ENCODE results near the gene CTPS1. TPM values are rescaled to one million over a fixed set of nuclear protein-coding genes. Genes with fewer than 3 reads are reported as not detected.

The CTPS1 gene
- total RNA-seq, 1 donor from 2014 or later: 25.6 TPM

DNA sequence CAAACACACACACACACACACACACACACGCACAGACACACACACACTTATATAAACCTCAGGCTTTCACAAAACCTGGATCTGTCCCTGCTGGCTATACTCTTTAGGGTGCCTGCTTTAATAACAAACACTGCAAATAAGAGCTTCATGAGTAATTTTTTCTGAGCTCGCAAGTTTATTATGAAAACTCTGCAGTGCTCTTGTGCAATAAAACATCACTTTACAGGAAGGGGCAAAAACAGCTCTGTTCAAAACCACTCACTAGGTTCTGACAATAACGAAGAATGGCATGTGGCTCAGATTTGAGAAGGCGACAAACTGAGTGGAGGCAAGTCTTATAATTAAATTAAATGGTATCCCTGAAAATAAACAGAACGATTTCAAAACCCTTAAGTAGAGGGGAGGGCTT, 42.6 kb upstream of the CTPS1 start:
- H3K4me3 Mint-ChIP-seq (ENCODE audit: unreplicated experiment): no peak overlapping the region
- TF ChIP-seq, protein P1, sequence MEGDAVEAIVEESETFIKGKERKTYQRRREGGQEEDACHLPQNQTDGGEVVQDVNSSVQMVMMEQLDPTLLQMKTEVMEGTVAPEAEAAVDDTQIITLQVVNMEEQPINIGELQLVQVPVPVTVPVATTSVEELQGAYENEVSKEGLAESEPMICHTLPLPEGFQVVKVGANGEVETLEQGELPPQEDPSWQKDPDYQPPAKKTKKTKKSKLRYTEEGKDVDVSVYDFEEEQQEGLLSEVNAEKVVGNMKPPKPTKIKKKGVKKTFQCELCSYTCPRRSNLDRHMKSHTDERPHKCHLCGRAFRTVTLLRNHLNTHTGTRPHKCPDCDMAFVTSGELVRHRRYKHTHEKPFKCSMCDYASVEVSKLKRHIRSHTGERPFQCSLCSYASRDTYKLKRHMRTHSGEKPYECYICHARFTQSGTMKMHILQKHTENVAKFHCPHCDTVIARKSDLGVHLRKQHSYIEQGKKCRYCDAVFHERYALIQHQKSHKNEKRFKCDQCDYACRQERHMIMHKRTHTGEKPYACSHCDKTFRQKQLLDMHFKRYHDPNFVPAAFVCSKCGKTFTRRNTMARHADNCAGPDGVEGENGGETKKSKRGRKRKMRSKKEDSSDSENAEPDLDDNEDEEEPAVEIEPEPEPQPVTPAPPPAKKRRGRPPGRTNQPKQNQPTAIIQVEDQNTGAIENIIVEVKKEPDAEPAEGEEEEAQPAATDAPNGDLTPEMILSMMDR (IDR thresholded peaks at IDR 0.05): no peak
- DNase-seq (ENCODE audit: extremely low spot score, unreplicated experiment): no peak
- H3K27me3 Mint-ChIP-seq (ENCODE audit: unreplicated experiment): no peaks in the 10 kb centered on the region
- H3K27ac Mint-ChIP-seq (ENCODE audit: unreplicated experiment): peak overlapping the region; percentile 40
- no peaks in the 10 kb centered on the region for H3K36me3 Mint-ChIP-seq (ENCODE audit: unreplicated experiment)
- no peaks in the 10 kb centered on the region for H3K9me3 Mint-ChIP-seq (ENCODE audit: unreplicated experiment)
- H3K4me1 Mint-ChIP-seq (ENCODE audit: unreplicated experiment): peaks cover 36% of the 10 kb centered on the region

DNA sequence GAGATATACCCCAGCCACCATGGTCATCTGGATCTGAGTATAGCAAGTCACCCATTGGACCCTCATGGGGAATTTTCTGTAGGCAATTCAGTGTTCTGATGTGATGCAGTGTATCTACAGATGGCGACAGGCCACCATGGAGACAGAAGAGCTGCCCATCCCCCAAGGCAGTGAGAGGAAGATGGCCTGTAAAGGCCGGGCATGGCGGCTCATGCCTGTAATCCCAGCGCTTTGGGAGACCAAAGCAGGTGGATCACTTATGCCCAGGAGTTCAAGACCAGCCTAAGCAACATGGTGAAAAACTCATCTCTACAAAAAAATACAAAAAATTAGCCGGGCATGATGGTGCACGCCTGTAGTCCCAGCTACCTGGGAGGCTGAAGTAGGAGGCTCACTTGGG, 41.1 kb upstream of the CTPS1 start:
- TF ChIP-seq, protein P1 (IDR thresholded peaks at IDR 0.05): no peak
- H3K4me1 Mint-ChIP-seq (ENCODE audit: unreplicated experiment): peaks cover 33% of the 10 kb centered on the region
- H3K27ac Mint-ChIP-seq (ENCODE audit: unreplicated experiment): no peak overlapping the region
- no peak for DNase-seq (ENCODE audit: extremely low spot score, unreplicated experiment)
- no peak overlapping the region for H3K4me3 Mint-ChIP-seq (ENCODE audit: unreplicated experiment)
- no peaks in the 10 kb centered on the region for H3K36me3 Mint-ChIP-seq (ENCODE audit: unreplicated experiment)
- no peaks in the 10 kb centered on the region for H3K27me3 Mint-ChIP-seq (ENCODE audit: unreplicated experiment)
- H3K9me3 Mint-ChIP-seq (ENCODE audit: unreplicated experiment): no peaks in the 10 kb centered on the region

DNA sequence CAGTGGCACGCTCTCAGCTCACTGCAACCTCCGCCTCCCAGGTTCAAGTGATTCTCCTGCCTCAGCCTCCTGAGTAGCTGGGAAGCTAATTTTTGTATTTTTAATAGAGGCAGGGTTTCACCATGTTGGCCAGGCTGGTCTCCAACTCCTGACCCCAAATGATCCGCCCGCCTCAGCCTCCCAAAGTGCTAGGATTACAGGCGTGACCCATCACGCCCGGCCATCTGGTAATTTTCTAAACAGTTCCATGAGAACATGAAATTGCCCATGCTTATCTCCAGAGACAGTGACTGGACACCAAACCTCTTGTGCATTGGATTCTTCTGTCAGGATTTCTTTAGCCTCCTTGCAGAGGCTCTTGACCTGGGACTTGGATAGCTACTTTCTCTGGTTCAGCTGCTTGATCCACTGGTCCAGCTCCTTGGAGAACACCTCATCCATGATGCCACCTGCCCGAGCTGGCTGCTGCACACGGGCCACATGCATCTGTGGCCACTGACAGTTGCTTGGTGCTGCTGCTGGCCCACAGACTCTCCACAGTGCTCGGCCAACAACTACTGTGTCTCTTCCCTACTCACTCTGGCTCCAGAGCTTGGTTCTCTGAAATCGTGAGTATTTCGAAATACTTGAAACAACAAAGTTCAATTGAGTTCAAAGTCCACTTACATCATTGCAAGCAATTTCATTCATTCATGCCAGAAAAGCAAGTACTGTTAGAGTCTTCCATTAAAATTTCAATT, 40.0 kb upstream of the CTPS1 start:
- no peak for DNase-seq (ENCODE audit: extremely low spot score, unreplicated experiment)
- TF ChIP-seq, protein P1 (IDR thresholded peaks at IDR 0.05): no peak
- H3K36me3 Mint-ChIP-seq (ENCODE audit: unreplicated experiment): no peaks in the 10 kb centered on the region
- H3K27me3 Mint-ChIP-seq (ENCODE audit: unreplicated experiment): no peaks in the 10 kb centered on the region
- H3K27ac Mint-ChIP-seq (ENCODE audit: unreplicated experiment): no peak overlapping the region
- peaks cover 43% of the 10 kb centered on the region for H3K4me1 Mint-ChIP-seq (ENCODE audit: unreplicated experiment)
- no peaks in the 10 kb centered on the region for H3K9me3 Mint-ChIP-seq (ENCODE audit: unreplicated experiment)
- no peak overlapping the region for H3K4me3 Mint-ChIP-seq (ENCODE audit: unreplicated experiment)

DNA sequence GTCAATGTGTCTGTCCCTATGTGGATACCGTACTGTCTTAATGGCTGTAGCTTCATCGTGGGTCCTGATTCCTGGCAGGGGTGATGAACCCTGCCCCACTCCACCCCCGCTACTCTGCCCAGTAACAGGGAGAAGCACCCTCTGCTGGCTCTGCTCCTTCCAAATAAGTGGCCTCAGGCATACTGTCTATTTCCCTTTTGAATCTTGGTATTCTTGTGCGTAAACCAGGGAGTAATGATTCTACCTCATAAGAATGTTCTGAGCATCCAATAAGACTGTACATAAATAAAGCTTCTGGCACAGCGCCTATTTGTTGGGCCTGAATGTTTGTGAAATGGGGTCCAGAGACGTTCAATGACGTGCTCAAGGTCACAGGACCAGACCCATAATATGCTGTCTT, 35.2 kb upstream of the CTPS1 start:
- Mint-ChIP-seq H3K4me1 (ENCODE audit: unreplicated experiment) (peaks cover 47% of the 10 kb centered on the region), H3K4me3 (ENCODE audit: unreplicated experiment) (peak overlapping the region; percentile 49), H3K27me3 (ENCODE audit: unreplicated experiment) (no peaks in the 10 kb centered on the region), H3K9me3 (ENCODE audit: unreplicated experiment) (peaks cover 10% of the 10 kb centered on the region), H3K36me3 (ENCODE audit: unreplicated experiment) (peaks cover 2% of the 10 kb centered on the region), H3K27ac (ENCODE audit: unreplicated experiment) (peak overlapping the region; percentile 98)
- TF ChIP-seq, protein P1 (IDR thresholded peaks at IDR 0.05): peak; percentile 32
- DNase-seq (ENCODE audit: extremely low spot score, unreplicated experiment): no peak

DNA sequence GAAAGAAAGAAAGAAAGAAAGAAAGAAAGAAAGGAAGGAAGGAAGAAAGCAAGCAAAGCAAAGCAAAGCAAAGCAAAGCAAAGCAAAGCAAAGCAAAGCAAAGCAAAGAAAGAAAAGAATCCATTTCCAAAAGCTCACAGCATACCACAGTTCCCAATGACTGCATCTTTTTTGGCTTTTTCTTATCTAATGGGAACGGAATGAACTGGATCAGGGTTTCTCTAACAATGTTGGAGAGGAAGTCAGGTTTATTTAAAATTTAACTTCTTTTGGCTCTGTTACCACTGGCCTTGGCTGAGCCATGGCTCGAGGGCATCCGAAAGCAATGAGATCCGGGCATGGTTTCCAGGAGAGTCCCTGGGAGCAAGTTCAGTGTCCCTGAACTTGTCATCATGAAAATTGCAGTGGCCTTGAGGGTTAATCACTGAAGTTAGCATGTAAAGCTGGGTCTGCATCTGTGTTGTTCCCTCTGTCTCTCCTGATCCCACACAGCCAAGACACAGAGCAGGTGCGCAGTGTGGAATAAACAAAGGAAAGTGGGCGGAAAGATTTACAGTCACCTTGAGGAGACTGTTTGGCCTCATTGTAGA, 34.6 kb upstream of the CTPS1 start:
- Mint-ChIP-seq H3K27me3 (ENCODE audit: unreplicated experiment) (no peaks in the 10 kb centered on the region), H3K4me3 (ENCODE audit: unreplicated experiment) (peak overlapping the region; percentile 49), H3K9me3 (ENCODE audit: unreplicated experiment) (peaks cover 10% of the 10 kb centered on the region), H3K36me3 (ENCODE audit: unreplicated experiment) (peaks cover 2% of the 10 kb centered on the region), H3K27ac (ENCODE audit: unreplicated experiment) (peak overlapping the region; percentile 98), H3K4me1 (ENCODE audit: unreplicated experiment) (peaks cover 41% of the 10 kb centered on the region)
- DNase-seq (ENCODE audit: extremely low spot score, unreplicated experiment): no peak
- TF ChIP-seq, protein P1 (IDR thresholded peaks at IDR 0.05): no peak

Data from osteocyte (in vitro differentiated cells).